ENCODE measurements around the gene ADA.
A peak's percentile ranks its signal among the peaks of the same experiment; 100 is the strongest.
"Not testable (repeated sequence)": the region's sequence is repeated elsewhere in the genome, so short reads cannot be mapped to it uniquely, and the experiment has no call there.

ADA gene

GRCh38 chr20:44651684-44652423 is at the start of gene ADA:
ADA (minus strand) TSS chr20:44651699; CDS start chr20:44651607, 92 bp downstream.
- peak; percentile 28 for DNase-seq (ENCODE audit: insufficient read length, low spot score)
- TF ChIP-seq CTCF (IDR thresholded peaks at IDR 0.05; ENCODE audit: insufficient read depth, missing control alignments), result no peak
- no peak for FAIRE-seq

- TF ChIP-seq CTCF (IDR thresholded peaks at IDR 0.05; ENCODE audit: insufficient read depth, missing control alignments), result no peak
- FAIRE-seq (no peak), DNase-seq (ENCODE audit: insufficient read length, low spot score) (no peak)
Measured at GRCh38 chr20:44700306-44700705, 48.8 kb upstream of the ADA start.

GRCh38 chr20:44698351-44698750 is 46.9 kb upstream of the ADA start:
- FAIRE-seq (no peak), DNase-seq (ENCODE audit: insufficient read length, low spot score) (no peak)
- TF ChIP-seq CTCF (IDR thresholded peaks at IDR 0.05; ENCODE audit: insufficient read depth, missing control alignments), result no peak

- DNase-seq (ENCODE audit: insufficient read length, low spot score); FAIRE-seq: not testable (repeated sequence)
Measured at GRCh38 chr20:44697041-44697440, 45.5 kb upstream of the ADA start.

- TF ChIP-seq CTCF (IDR thresholded peaks at IDR 0.05; ENCODE audit: insufficient read depth, missing control alignments), result no peak
- FAIRE-seq (no peak), DNase-seq (ENCODE audit: insufficient read length, low spot score) (no peak)
Measured at GRCh38 chr20:44696315-44696714, 44.8 kb upstream of the ADA start.

GRCh38 chr20:44695674-44696300 is 44.3 kb upstream of the ADA start:
- TF ChIP-seq CTCF (IDR thresholded peaks at IDR 0.05; ENCODE audit: insufficient read depth, missing control alignments), result no peak
- DNase-seq (ENCODE audit: insufficient read length, low spot score) (no peak), FAIRE-seq (no peak)

- DNase-seq (ENCODE audit: insufficient read length, low spot score), result no peak
- TF ChIP-seq CTCF (IDR thresholded peaks at IDR 0.05; ENCODE audit: insufficient read depth, missing control alignments), result no peak
- no peak for FAIRE-seq
Measured at GRCh38 chr20:44695295-44695673, 43.8 kb upstream of the ADA start.

Measured in D721Med (cell line).